Measurements from ENCODE around the gene SP110.

DNA sequence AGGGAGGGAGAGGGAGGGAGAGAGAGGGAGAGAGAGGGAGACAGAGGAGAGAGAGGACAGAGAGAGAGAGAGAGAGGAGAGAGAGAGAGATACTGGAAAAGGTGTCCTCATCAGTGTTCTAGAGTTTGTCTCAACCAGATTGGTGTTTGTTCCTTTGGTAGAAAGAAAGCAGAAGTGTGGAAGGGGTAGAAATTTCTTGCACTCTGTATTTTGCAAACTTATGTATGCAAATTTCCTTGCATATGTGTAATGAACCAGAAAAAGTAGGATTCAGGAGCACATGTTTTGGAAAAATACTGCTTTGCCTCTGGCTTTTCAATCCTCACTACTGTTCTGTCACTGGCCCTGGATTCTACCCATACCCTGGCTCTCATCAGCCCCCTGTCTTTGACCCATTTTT, 4.7 kb upstream of the SP110 start:
- no peak for TF ChIP-seq CTCF (IDR thresholded peaks at IDR 0.05)
- TF ChIP-seq POLR2A (IDR thresholded peaks at IDR 0.05): no peak
